ENCODE measurements around the gene KRT33A.

The KRT33A gene

GRCh38 chr17:41325611-41326010 lies 25.0 kb downstream of the KRT33A start:
- DNase-seq (ENCODE audit: extremely low read depth, insufficient read length), result no peak
- no peak overlapping the region for H3K4me3 ChIP-seq (replicated peaks; ENCODE audit: low read depth, low read length)
- TF ChIP-seq, protein P1, sequence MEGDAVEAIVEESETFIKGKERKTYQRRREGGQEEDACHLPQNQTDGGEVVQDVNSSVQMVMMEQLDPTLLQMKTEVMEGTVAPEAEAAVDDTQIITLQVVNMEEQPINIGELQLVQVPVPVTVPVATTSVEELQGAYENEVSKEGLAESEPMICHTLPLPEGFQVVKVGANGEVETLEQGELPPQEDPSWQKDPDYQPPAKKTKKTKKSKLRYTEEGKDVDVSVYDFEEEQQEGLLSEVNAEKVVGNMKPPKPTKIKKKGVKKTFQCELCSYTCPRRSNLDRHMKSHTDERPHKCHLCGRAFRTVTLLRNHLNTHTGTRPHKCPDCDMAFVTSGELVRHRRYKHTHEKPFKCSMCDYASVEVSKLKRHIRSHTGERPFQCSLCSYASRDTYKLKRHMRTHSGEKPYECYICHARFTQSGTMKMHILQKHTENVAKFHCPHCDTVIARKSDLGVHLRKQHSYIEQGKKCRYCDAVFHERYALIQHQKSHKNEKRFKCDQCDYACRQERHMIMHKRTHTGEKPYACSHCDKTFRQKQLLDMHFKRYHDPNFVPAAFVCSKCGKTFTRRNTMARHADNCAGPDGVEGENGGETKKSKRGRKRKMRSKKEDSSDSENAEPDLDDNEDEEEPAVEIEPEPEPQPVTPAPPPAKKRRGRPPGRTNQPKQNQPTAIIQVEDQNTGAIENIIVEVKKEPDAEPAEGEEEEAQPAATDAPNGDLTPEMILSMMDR (IDR thresholded peaks at IDR 0.05; ENCODE audit: insufficient read depth, low read length, poor library complexity, severe bottlenecking), result no peak
- no peaks in the 10 kb centered on the region for H3K36me3 ChIP-seq (ENCODE audit: control insufficient read depth, insufficient read depth, low read length)
- no peaks in the 10 kb centered on the region; the same call in 1 of the 2 replicates for H3K27me3 ChIP-seq (replicated peaks; ENCODE audit: control insufficient read depth, insufficient read depth, low read length)

GRCh38 chr17:41325126-41325525 lies 25.5 kb downstream of the KRT33A start:
- TF ChIP-seq, protein P1 (IDR thresholded peaks at IDR 0.05; ENCODE audit: insufficient read depth, low read length, poor library complexity, severe bottlenecking), result no peak
- no peak overlapping the region for H3K4me3 ChIP-seq (replicated peaks; ENCODE audit: low read depth, low read length)
- DNase-seq (ENCODE audit: extremely low read depth, insufficient read length), result no peak
- no peaks in the 10 kb centered on the region for H3K36me3 ChIP-seq (ENCODE audit: control insufficient read depth, insufficient read depth, low read length)
- H3K27me3 ChIP-seq (replicated peaks; ENCODE audit: control insufficient read depth, insufficient read depth, low read length), result no peaks in the 10 kb centered on the region; the same call in 1 of the 2 replicates

GRCh38 chr17:41324180-41325075 lies 26.2 kb downstream of the KRT33A start:
- H3K4me3 ChIP-seq (replicated peaks; ENCODE audit: low read depth, low read length), result no peak overlapping the region
- TF ChIP-seq, protein P1 (IDR thresholded peaks at IDR 0.05; ENCODE audit: insufficient read depth, low read length, poor library complexity, severe bottlenecking), result no peak
- H3K27me3 ChIP-seq (replicated peaks; ENCODE audit: control insufficient read depth, insufficient read depth, low read length), result no peaks in the 10 kb centered on the region; the same call in 1 of the 2 replicates
- H3K36me3 ChIP-seq (ENCODE audit: control insufficient read depth, insufficient read depth, low read length), result no peaks in the 10 kb centered on the region
- no peak for DNase-seq (ENCODE audit: extremely low read depth, insufficient read length)

GRCh38 chr17:41322903-41323895 lies 27.4 kb downstream of the KRT33A start:
- Histone ChIP-seq H3K4me3 (replicated peaks; ENCODE audit: low read depth, low read length) (no peak overlapping the region), H3K27me3 (replicated peaks; ENCODE audit: control insufficient read depth, insufficient read depth, low read length) (no peaks in the 10 kb centered on the region; the same call in 1 of the 2 replicates), H3K36me3 (ENCODE audit: control insufficient read depth, insufficient read depth, low read length) (no peaks in the 10 kb centered on the region)
- DNase-seq (ENCODE audit: extremely low read depth, insufficient read length), result no peak
- TF ChIP-seq, protein P1 (IDR thresholded peaks at IDR 0.05; ENCODE audit: insufficient read depth, low read length, poor library complexity, severe bottlenecking), result no peak

- H3K4me3 ChIP-seq (replicated peaks; ENCODE audit: low read depth, low read length), result no peak overlapping the region
- TF ChIP-seq, protein P1 (IDR thresholded peaks at IDR 0.05; ENCODE audit: insufficient read depth, low read length, poor library complexity, severe bottlenecking), result peak; percentile 76
- no peaks in the 10 kb centered on the region for H3K36me3 ChIP-seq (ENCODE audit: control insufficient read depth, insufficient read depth, low read length)
- DNase-seq (ENCODE audit: extremely low read depth, insufficient read length), result no peak
- H3K27me3 ChIP-seq (replicated peaks; ENCODE audit: control insufficient read depth, insufficient read depth, low read length), result no peaks in the 10 kb centered on the region; the same call in 1 of the 2 replicates
These were observed 28.3 kb downstream of the KRT33A start for GRCh38 chr17:41322094-41322902.

Data from GM06990 (cell line).